Right ventricle myocardium superior (tissue), 1 donor: ENCODE measurements around the gene CD200R1L. TPM values are rescaled to one million over a fixed set of nuclear protein-coding genes. Genes with fewer than 3 reads are reported as not detected.

Experiments
- ATAC-seq: fragments of 200-7000 bp; cut with Tn5 transposase; one replicate; pipeline ENCODE4 v1.9.1; 2020; ENCODE audit warnings: mild to moderate bottlenecking; ENCODE audit not compliant: poor library complexity
- DNase-seq: peaks from one replicate; pipeline ENCODE4 v3.0.0-alpha.2; 2020
- intact Hi-C: fragments of 100-400 bp; cut with DNase I; formaldehyde crosslinking; loops from one replicate; pipeline ENCODE4 v1.11.2; 2022
- total RNA-seq: library from RNA; stranded (reverse); fragmentation: NEBNext Ultra II Directional; extraction: Animal tissue kit (Norgen Biotek cat#: 25700); gene quantifications from one replicate; pipeline ENCODE4 v1.2.1, GENCODE V29; 2021
- donor health status: DM: no; HTN: yes; CAD: no; lungs with severe emphysema.

CD200R1L gene
- total RNA-seq, 1 donor from 2014 or later: not detected

GRCh38 chr3:112802338-112802737, 44.3 kb downstream of the CD200R1L start:
- intact Hi-C loops: no loop called here
- no peak for ATAC-seq
- no peak for DNase-seq

DNA sequence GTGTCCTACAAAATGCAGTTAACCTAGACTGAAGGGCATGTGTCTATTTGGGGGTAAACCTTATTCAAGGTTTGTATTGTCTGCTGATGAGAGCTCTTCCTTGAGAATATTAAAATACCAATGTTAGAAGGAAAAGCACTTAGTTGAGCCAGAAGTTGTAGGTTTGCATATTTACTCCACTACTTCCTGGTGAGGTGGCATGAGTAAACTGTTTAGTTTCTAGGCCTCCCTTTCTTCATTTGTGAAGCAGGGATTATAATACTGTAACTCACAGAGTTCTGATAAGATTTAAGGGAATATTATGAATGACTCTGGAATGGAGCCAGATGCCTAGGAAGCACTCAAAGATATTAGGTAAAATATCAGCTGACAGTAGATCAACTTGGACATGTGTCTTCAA, 46.7 kb downstream of the CD200R1L start:
- intact Hi-C loops: no loop called here
- ATAC-seq (no peak), DNase-seq (no peak)

DNA sequence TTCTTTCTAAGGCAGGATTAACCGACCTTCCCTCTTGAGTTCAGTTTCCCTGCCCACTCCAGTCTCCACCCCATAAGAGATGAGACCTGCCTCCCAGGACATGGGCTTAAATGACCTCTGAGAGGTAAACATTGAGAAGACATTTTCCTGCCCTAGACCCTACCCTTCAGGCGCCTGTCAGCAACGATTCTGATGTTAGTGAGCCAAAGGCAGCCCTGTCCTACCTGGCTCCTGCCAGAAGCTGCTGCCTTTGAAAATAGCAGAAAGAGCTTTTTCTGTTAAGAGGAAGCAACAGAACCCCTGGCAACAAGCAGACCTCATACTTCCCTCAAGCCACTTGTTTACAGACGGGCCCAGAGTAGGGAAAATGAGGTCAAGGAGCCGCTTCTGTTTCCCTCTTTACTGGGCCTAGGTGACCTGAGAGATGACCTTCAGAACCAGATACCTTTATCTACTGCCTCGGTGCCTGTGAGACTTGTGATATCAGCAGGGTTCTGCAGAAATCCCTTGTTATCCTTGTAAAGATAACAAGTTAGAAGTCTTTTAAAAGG, 52.0 kb downstream of the CD200R1L start:
- intact Hi-C loops: no loop called here
- DNase-seq: no peak
- ATAC-seq: peak; percentile 39

DNA sequence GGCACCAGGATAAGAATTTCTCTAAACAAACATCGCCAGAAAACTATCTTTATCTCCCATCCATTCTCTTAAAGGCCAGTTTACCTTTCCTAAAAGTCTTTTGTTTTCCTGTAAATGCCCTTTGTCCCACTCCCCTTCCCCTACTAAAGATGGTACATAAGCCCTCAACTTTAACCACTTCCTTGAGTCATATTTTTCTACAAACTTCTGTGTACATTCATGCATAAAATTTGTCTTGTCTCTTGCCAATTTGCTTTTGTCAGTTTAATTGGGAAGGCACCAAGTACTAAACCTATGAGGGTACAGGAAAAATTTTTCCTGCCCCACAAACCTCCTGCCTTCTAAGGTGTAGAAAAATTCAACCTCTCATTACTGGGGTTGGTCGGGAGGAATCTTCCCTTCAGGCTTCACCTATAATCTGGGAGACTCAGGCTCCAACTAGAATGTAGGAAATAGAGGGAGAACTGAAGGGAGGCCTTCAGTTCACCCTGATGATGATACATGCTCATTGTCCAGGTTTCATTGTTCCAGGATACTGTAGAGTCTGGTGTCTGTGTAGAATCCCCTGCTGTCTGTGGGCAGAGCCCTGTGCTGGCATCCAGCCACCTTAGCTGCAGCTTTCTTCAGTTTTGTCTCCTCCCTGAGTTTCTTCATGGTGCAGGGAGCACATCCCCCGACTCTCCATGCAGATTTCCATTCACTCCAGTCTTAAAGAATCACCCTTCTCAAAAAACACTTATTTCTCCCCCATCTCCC, 53.2 kb downstream of the CD200R1L start:
- intact Hi-C loops: no loop called here
- ATAC-seq (no peak), DNase-seq (no peak)

GRCh38 chr3:112791736-112792135, 54.9 kb downstream of the CD200R1L start:
- intact Hi-C loops: no loop called here
- ATAC-seq: no peak
- no peak for DNase-seq

DNA sequence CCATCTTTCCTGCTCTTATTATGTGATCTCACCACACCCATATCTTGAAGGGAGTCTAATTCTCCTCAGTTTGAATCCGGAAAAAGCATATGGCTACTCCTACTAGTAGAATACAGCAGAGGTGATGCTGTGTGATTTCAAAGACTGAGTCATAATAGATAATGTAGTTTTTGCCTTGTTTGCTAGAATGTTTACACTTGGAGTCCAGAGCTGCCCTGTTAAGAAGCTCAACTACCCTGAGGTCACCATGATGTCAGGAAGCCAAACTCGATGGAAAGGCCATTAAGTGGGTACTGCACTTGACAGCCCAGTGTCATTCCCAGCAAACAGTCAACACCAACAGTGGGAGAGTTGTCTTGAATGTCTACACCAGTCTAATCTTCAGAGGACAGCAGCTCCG, 56.9 kb downstream of the CD200R1L start:
- DNase-seq (no peak), ATAC-seq (no peak)
- intact Hi-C loops: no loop called here

GRCh38 chr3:112786881-112787579, 59.6 kb downstream of the CD200R1L start:
- ATAC-seq (no peak), DNase-seq (no peak)
- intact Hi-C loops: no loop called here

DNA sequence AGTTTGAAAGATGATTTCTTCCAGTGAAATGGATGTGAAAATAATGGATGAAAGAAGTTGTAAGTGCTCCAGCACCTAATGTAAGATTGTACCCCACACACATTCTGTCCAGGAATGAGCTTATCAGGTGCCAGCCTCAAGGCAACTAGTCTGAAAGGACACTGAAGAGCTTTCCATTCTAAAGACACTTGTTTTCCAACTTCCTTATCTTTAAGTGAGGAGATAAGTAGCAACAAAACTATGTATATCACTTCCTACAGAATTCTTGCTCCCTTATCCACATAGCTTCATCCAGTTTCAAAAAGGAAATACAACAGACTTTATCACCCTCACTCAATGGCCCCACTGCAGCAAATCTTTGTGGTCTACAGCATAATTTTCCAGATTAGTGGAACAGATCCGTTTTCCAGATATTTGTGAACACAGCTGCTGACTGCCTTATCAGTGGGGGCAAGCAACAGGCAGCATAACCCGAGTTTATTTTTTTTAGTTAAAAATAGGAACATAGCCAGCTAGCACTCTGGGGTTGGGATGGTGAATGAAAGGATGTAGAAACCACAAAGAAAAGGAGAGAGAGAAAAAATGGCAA, 60.6 kb downstream of the CD200R1L start:
- no peak for ATAC-seq

GRCh38 chr3:112785321-112786001, 61.2 kb downstream of the CD200R1L start:
- ATAC-seq (no peak), DNase-seq (no peak)
- intact Hi-C loops: no loop called here

More for the DNA sequence above, 60.6 kb downstream of the CD200R1L start:
- DNase-seq: no peak
- intact Hi-C loops: no loop called here

DNA sequence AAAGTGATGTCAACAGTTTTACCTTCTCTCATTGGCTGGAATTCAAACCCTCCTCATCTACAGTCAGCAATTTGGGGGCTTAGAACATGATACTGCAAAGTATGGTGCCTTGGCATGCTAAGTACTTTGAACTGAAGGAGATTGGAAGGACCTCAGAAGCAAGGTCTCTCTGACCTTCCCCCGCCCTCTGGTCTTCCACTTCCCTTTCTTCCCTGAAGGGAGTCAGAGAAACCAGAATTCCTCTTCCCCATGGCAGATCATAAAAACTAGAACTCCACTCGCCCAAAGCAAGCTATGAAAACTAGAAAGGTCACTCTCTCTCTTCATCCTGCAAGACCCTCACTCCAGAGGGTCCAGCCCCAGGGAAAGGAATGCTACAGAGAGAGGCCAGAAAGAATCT, 64.2 kb downstream of the CD200R1L start:
- intact Hi-C loops: no loop called here
- DNase-seq (no peak), ATAC-seq (no peak)

DNA sequence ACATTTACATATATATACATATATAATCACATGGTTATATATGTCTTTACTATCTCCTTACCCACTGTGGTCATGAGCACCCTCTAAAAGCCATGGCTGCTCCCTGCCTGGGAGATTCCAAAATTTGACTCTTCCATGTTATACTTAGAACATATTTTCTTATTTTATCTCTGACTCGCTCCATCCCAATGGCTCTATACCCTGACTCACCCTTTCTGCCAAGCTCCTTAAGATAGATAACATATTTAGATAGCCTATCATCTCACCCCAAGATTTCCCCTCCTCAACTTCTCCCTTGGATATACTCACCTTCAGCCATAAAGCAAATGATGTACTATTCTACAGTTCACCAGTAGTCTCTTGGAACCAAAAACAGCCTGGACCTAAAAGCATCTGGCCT, 65.1 kb downstream of the CD200R1L start:
- no peak for ATAC-seq
- intact Hi-C loops: no loop called here
- DNase-seq: no peak

DNA sequence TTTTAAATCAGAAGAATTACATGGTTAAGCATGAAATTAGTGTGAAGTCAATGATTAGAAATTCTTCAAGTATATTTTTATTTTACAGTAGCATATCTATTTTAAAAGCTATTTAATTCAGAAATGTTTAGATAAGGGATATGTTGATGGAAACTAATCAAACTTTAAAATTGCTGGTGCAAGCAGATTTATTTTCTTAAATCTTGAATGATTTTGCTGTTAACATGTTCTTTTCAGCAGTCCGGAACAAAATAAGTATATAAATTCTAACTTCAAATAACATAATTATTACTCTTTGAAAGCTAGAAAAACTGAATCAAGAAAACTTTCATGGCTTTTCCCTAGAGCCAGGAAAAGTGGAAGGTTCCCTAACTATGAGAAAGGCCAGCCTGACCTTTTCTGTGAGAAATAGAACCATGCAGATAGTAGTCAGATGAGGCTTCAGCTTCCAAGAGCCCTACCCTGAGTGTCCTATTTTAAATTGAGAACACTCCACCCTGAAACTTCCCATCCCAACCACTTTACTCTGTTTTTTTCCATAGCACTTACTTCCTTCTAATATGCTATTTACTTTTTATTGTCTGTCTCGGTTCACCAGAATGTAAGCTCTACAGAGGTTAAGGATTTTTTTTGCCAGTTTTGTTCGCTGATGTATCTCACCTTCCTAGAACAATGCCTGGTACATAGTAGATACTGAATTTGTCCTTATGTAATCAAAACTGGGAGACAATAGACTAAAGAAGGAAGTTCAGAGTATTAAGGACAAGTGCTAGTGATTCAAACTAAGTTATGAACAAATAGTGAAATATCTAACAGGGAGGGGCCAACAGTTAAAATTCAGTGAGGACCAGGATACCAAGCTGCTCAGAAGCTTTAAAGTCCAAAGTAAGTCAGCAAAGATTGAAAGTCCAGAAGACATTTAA, 66.8 kb downstream of the CD200R1L start:
- DNase-seq (no peak), ATAC-seq (peak; percentile 46)
- intact Hi-C loops: no loop called here

DNA sequence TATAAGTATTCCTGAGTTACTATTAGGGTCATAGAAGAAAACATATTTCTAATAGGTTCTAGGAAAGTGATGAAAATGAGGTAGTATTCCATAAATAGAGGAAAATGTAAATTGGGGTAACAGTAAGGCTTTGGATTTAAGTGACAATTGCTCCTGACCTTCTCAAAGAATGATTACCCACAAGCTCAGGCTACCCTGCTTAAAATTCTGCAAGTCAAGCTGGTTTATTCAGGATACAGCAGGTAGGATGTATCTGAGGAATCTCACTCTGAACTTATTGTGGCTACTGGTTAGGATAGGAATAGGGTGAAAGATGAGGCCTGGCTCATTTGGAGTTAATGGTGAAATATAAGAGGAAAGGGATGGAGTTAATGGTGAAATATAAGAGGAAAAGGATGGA, 67.7 kb downstream of the CD200R1L start:
- intact Hi-C loops: no loop called here
- DNase-seq (no peak), ATAC-seq (no peak)

- intact Hi-C loops: no loop called here
- ATAC-seq: peak; percentile 36
Measured at GRCh38 chr3:112778353-112778948, 68.2 kb downstream of the CD200R1L start.

DNA sequence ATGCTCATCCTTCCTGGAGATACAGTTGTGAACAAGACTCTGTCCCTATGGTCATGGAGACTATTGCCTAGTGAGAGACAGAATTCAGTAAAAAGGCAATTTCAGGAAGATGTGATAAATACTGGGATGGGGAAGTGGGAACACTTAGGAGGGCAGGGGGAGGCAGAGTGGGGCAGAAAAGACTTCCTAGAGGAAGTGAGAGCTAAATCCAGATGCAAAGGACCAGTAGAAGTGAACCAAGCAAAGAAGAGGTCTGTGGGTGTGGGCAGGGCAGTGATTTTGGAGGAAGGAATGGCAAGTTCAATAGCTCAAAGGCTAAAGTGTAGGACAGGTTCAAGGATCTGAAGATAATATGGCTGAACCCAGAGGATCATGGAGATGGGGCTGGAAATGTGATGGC, 68.9 kb downstream of the CD200R1L start:
- ATAC-seq (no peak), DNase-seq (no peak)
- intact Hi-C loops: no loop called here

More at GRCh38 chr3:112778353-112778948, 68.2 kb downstream of the CD200R1L start:
- DNase-seq: no peak

DNA sequence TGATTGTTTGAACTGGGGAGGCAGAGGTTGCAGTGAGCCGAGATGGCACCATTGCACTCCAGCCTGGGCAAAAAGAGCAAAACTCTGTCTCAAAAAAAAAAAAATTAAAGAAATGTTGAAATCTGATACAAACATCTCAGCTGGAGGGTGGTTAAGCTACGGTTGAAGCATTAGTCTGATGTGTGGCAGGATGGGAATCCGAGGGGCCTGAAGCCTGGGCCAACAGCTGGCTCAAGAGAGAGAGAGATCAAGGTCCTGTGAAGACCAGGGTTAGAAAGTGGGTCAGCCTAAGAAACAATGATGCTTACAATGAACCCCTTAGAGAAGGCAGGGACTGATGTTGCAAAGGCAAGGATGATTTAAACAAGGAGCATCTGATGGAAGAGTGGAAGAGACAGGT, 69.8 kb downstream of the CD200R1L start:
- DNase-seq (no peak), ATAC-seq (no peak)
- intact Hi-C loops: no loop called here

- intact Hi-C loops: no loop called here
- no peak for ATAC-seq
- DNase-seq: no peak
Measured at GRCh38 chr3:112776000-112776399, 70.7 kb downstream of the CD200R1L start.
